ENCODE data around the gene RHPN2. TPM values are rescaled to one million over a fixed set of nuclear protein-coding genes. Genes with fewer than 3 reads are reported as not detected.

RHPN2 gene
- total RNA-seq (2014; rRNA removed; shearing (Covaris generic)) = 7.3 and 10.0 TPM in 2 replicates

GRCh38 chr19:33064792-33065550 lies at the start of gene RHPN2:
RHPN2 (minus strand) TSS chr19:33064888; CDS start chr19:33064852, 36 bp downstream.
- peak; percentile 72 for DNase-seq (ENCODE audit: low read depth)

- no peak for DNase-seq (ENCODE audit: low read depth)
Measured at GRCh38 chr19:33114312-33114711, 49.6 kb upstream of the RHPN2 start.

- no peak for DNase-seq (ENCODE audit: low read depth)
Measured at GRCh38 chr19:33111587-33111986, 46.9 kb upstream of the RHPN2 start.

- DNase-seq (ENCODE audit: low read depth) = no peak
Measured at GRCh38 chr19:33110137-33110910, 45.6 kb upstream of the RHPN2 start.

- no peak for DNase-seq (ENCODE audit: low read depth)
Measured at GRCh38 chr19:33108161-33108560, 43.5 kb upstream of the RHPN2 start.

- DNase-seq (ENCODE audit: low read depth) = no peak
Measured at GRCh38 chr19:33102893-33103292, 38.2 kb upstream of the RHPN2 start.

GRCh38 chr19:33100894-33101644 lies 36.4 kb upstream of the RHPN2 start:
- DNase-seq (ENCODE audit: low read depth) = no peak

GRCh38 chr19:33098055-33098534 lies 33.4 kb upstream of the RHPN2 start:
- DNase-seq (ENCODE audit: low read depth) = peak; percentile 12

- DNase-seq (ENCODE audit: low read depth) = no peak
Measured at GRCh38 chr19:33096005-33096404, 31.3 kb upstream of the RHPN2 start.

GRCh38 chr19:33094436-33095067 lies 29.9 kb upstream of the RHPN2 start:
- no peak for DNase-seq (ENCODE audit: low read depth)

GRCh38 chr19:33093420-33094210 lies 28.9 kb upstream of the RHPN2 start:
- no peak for DNase-seq (ENCODE audit: low read depth)

- no peak for DNase-seq (ENCODE audit: low read depth)
Measured at GRCh38 chr19:33090179-33090578, 25.5 kb upstream of the RHPN2 start.

- DNase-seq (ENCODE audit: low read depth) = no peak
Measured at GRCh38 chr19:33089010-33089409, 24.3 kb upstream of the RHPN2 start.

GRCh38 chr19:33086955-33087354 lies 22.3 kb upstream of the RHPN2 start:
- DNase-seq (ENCODE audit: low read depth) = no peak

GRCh38 chr19:33085570-33086128 lies 21.0 kb upstream of the RHPN2 start:
- no peak for DNase-seq (ENCODE audit: low read depth)

GRCh38 chr19:33080761-33081681 lies 16.3 kb upstream of the RHPN2 start, which contains the start of gene GPATCH1:
GPATCH1 (plus strand) TSS chr19:33081181; CDS start chr19:33081194, 13 bp downstream.
- peak; percentile 86 for DNase-seq (ENCODE audit: low read depth)

GRCh38 chr19:33075519-33075918 lies 10.8 kb upstream of the RHPN2 start:
- no peak for DNase-seq (ENCODE audit: low read depth)

- DNase-seq (ENCODE audit: low read depth) = no peak
Measured at GRCh38 chr19:33071887-33072286, 7.2 kb upstream of the RHPN2 start.

- no peak for DNase-seq (ENCODE audit: low read depth)
Measured at GRCh38 chr19:33067121-33067520, 2.4 kb upstream of the RHPN2 start.
